OCI-LY1 (cell line): ENCODE data around the gene TCF3.

ENCODE experiments used
- H2AFZ ChIP-seq: fragments of 200-600 bp; sonication (generic), shearing (Covaris generic); 2 replicates; pipeline ENCODE4 v1.6.0; 2014; ENCODE audit warnings: antibody characterized with exemption, mild to moderate bottlenecking, low read length
- H3F3A ChIP-seq: fragments of 200-600 bp; sonication (generic), shearing (Covaris generic); 2 replicates; pipeline ENCODE4 v1.6.0; 2014; ENCODE audit warnings: mild to moderate bottlenecking, antibody characterized with exemption, low read length, moderate library complexity; ENCODE audit not compliant: insufficient read depth
- H3K27ac ChIP-seq: fragments of 200-600 bp; sonication (generic); 2 replicates; pipeline ENCODE4 v1.5.1; 2014; ENCODE audit warnings: low read length, mixed run types, mild to moderate bottlenecking, low read depth; ENCODE audit not compliant: poor library complexity, severe bottlenecking
- H3K27me3 ChIP-seq: fragments of 200-600 bp; sonication (generic); 2 replicates; pipeline ENCODE4 v1.6.0; 2014; ENCODE audit warnings: antibody characterized with exemption, mild to moderate bottlenecking, low read length, moderate library complexity; ENCODE audit not compliant: insufficient read depth
- H3K36me3 ChIP-seq: fragments of 200-600 bp; sonication (generic); 2 replicates; pipeline ENCODE4 v1.6.1; 2014; ENCODE audit warnings: mild to moderate bottlenecking, antibody characterized with exemption, low read length, moderate library complexity, mixed read lengths; ENCODE audit not compliant: insufficient read depth
- H3K4me1 ChIP-seq: fragments of 200-600 bp; sonication (generic); 2 replicates; pipeline ENCODE4 v1.5.1; 2014; ENCODE audit warnings: mild to moderate bottlenecking, low read length, moderate library complexity; ENCODE audit not compliant: insufficient read depth, severe bottlenecking
- H3K4me2 ChIP-seq: fragments of 200-600 bp; sonication (generic), shearing (Covaris generic); 2 replicates; pipeline ENCODE4 v1.6.1; 2014; ENCODE audit warnings: low read length
- H3K4me3 ChIP-seq: fragments of 200-600 bp; sonication (generic); 2 replicates; pipeline ENCODE4 v1.5.1; 2014; ENCODE audit warnings: low read length, low read depth, mild to moderate bottlenecking, mixed read lengths; ENCODE audit not compliant: poor library complexity, severe bottlenecking
- H3K79me2 ChIP-seq: fragments of 200-600 bp; shearing (Covaris generic); 2 replicates; pipeline ENCODE4 v1.6.1; 2016; ENCODE audit warnings: mixed run types, low read length, mixed read lengths; ENCODE audit not compliant: insufficient read depth
- H3K9ac ChIP-seq: fragments of 200-600 bp; sonication (generic), shearing (Covaris generic); 2 replicates; pipeline ENCODE4 v1.6.1; 2014; ENCODE audit warnings: mild to moderate bottlenecking, low read length, mixed read lengths
- H3K9me2 ChIP-seq: fragments of 200-600 bp; sonication (generic), shearing (Covaris generic); 2 replicates; pipeline ENCODE4 v1.6.1; 2014; ENCODE audit warnings: low read depth, mild to moderate bottlenecking, low read length, mixed read lengths
- H3K9me3 ChIP-seq: fragments of 200-600 bp; shearing (Covaris generic); 2 replicates; pipeline ENCODE4 v1.6.1; 2014; ENCODE audit warnings: low read length, mixed read lengths
- H4K20me1 ChIP-seq: fragments of 200-600 bp; sonication (generic), shearing (Covaris generic); 2 replicates; pipeline ENCODE4 v1.6.0; 2016; ENCODE audit warnings: mild to moderate bottlenecking, low read length; ENCODE audit not compliant: insufficient read depth
- EZH2 ChIP-seq: fragments of 200-600 bp; sonication (generic), shearing (Covaris generic); IDR thresholded peaks from 2 replicates; pipeline ENCODE4 v1.8.0; 2017; ENCODE audit warnings: borderline replicate concordance, mixed run types, mild to moderate bottlenecking, antibody characterized with exemption, low read length, moderate library complexity, mixed read lengths
- TF ChIP-seq, protein P1 (sequence below): fragments of 200-600 bp; sonication (generic), shearing (Covaris generic); IDR thresholded peaks from 2 replicates; pipeline ENCODE4 v1.5.1; 2017; ENCODE audit warnings: mild to moderate bottlenecking, antibody characterized with exemption, low read length, moderate library complexity, mixed read lengths

The TCF3 gene

DNA sequence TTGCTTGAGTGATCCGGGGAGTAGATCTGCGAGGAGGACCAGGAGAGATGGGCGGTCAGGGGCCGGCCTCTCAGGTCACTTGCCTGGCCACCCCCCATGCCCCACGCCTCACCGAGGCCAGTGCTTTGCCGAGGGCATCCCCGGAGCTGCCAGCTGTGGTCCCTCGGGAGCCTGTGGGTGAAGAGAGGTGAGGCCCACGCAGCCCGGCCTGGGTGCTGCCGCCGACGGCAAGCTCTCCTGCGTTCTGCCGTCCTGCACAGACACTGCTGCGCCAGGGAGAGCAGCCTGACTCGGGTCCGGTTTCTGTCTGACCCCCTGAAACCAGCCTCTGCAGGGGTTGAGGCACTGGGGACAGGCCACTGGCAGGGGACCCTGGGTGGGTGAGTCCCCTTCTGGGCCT lies 31.4 kb downstream of the TCF3 start:
- no peak overlapping the region; the same call in 1 of the 2 replicates for H3K9ac ChIP-seq
- no peak overlapping the region for H3K4me3 ChIP-seq
- peaks cover 69% of the 10 kb centered on the region for H3K4me1 ChIP-seq
- peaks cover 100% of the 10 kb centered on the region for H3K36me3 ChIP-seq
- H2AFZ ChIP-seq: no peak overlapping the region
- no peak for TF ChIP-seq EZH2
- TF ChIP-seq, protein P1, sequence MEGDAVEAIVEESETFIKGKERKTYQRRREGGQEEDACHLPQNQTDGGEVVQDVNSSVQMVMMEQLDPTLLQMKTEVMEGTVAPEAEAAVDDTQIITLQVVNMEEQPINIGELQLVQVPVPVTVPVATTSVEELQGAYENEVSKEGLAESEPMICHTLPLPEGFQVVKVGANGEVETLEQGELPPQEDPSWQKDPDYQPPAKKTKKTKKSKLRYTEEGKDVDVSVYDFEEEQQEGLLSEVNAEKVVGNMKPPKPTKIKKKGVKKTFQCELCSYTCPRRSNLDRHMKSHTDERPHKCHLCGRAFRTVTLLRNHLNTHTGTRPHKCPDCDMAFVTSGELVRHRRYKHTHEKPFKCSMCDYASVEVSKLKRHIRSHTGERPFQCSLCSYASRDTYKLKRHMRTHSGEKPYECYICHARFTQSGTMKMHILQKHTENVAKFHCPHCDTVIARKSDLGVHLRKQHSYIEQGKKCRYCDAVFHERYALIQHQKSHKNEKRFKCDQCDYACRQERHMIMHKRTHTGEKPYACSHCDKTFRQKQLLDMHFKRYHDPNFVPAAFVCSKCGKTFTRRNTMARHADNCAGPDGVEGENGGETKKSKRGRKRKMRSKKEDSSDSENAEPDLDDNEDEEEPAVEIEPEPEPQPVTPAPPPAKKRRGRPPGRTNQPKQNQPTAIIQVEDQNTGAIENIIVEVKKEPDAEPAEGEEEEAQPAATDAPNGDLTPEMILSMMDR: no peak
- no peaks in the 10 kb centered on the region for H3K27me3 ChIP-seq
- no peaks in the 10 kb centered on the region for H3K9me2 ChIP-seq
- no peak overlapping the region; the same call in 1 of the 2 replicates for H3K4me2 ChIP-seq
- no peaks in the 10 kb centered on the region for H3K79me2 ChIP-seq
- peak overlapping the region; percentile 73 for H3K27ac ChIP-seq
- H3F3A ChIP-seq: no peaks in the 10 kb centered on the region
- no peaks in the 10 kb centered on the region for H3K9me3 ChIP-seq
- H4K20me1 ChIP-seq: no peaks in the 10 kb centered on the region

GRCh38 chr19:1620502-1620901 lies 31.9 kb downstream of the TCF3 start:
- TF ChIP-seq EZH2: no peak
- Histone ChIP-seq H3K9ac (no peak overlapping the region), H3K4me1 (peaks cover 69% of the 10 kb centered on the region), H3K4me2 (no peak overlapping the region), H3K9me3 (no peaks in the 10 kb centered on the region), H3K27ac (peak overlapping the region; percentile 73), H3K4me3 (no peak overlapping the region), H3F3A (no peaks in the 10 kb centered on the region), H3K9me2 (no peaks in the 10 kb centered on the region), H3K27me3 (no peaks in the 10 kb centered on the region), H2AFZ (no peak overlapping the region), H4K20me1 (no peaks in the 10 kb centered on the region), H3K79me2 (no peaks in the 10 kb centered on the region), H3K36me3 (peaks cover 100% of the 10 kb centered on the region)

DNA sequence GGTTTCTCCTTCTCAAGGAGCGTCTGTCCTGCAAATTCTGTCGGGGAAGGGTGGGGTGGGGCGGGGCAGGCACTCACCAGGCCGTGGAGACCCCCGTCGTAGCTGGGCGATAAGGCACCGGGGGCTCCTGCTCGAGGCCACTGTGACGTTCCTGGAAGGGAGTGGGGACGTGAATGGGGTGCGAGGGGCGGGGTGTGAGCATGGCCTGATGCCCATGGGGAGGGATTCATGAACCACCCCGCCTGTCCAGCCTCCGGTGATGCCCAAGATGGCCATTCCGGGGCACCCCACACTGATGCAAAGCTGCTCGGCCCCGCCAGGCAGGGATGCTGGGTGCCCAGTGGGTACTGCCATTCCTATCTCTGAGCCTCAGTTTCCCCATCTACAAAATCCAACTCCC lies 32.7 kb downstream of the TCF3 start:
- no peak overlapping the region for H3K27ac ChIP-seq
- no peaks in the 10 kb centered on the region for H3K9me3 ChIP-seq
- H3K36me3 ChIP-seq: peaks cover 100% of the 10 kb centered on the region
- TF ChIP-seq, protein P1: no peak
- TF ChIP-seq EZH2: no peak
- H3K27me3 ChIP-seq: no peaks in the 10 kb centered on the region
- H3K79me2 ChIP-seq: no peaks in the 10 kb centered on the region
- H3F3A ChIP-seq: no peaks in the 10 kb centered on the region
- peaks cover 67% of the 10 kb centered on the region for H3K4me1 ChIP-seq
- H4K20me1 ChIP-seq: no peaks in the 10 kb centered on the region
- H3K4me2 ChIP-seq: no peak overlapping the region
- no peak overlapping the region for H3K9ac ChIP-seq
- H2AFZ ChIP-seq: no peak overlapping the region
- H3K4me3 ChIP-seq: no peak overlapping the region
- H3K9me2 ChIP-seq: no peaks in the 10 kb centered on the region

GRCh38 chr19:1619094-1619439 lies 33.3 kb downstream of the TCF3 start:
- Histone ChIP-seq H3K9ac (no peak overlapping the region), H3K27ac (peak overlapping the region; percentile 85), H3K4me1 (peaks cover 64% of the 10 kb centered on the region), H3K36me3 (peaks cover 100% of the 10 kb centered on the region), H3K4me2 (no peak overlapping the region), H3F3A (no peaks in the 10 kb centered on the region), H3K9me3 (no peaks in the 10 kb centered on the region), H3K27me3 (no peaks in the 10 kb centered on the region), H3K4me3 (no peak overlapping the region), H3K9me2 (no peaks in the 10 kb centered on the region), H4K20me1 (no peaks in the 10 kb centered on the region), H2AFZ (no peak overlapping the region), H3K79me2 (no peaks in the 10 kb centered on the region)
- TF ChIP-seq EZH2: no peak
- TF ChIP-seq, protein P1: no peak
